Measurements from ENCODE around the gene KIF5A. TPM values are rescaled to one million over a fixed set of nuclear protein-coding genes. Genes with fewer than 3 reads are reported as not detected.

The KIF5A gene
- total RNA-seq, 1 donor from 2014 or later = 0.14 TPM

DNA sequence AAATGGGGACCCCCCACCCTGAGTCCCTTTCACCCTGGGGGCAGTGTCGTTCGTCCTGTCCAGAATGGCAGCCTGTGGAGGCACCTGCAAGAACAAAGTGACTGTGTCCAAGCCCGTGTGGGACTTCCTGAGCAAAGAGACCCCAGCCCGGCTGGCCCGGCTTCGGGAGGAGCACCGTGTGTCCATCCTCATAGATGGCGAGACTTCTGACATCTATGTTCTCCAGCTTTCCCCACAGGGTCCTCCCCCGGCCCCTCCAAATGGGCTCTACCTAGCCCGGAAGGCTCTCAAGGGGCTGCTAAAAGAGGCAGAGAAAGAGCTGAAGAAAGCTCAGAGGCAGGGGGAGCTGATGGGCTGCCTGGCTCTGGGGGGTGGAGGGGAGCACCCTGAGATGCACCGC is 57.0 kb downstream of the KIF5A start:
- no peak overlapping the region for H3K4me3 ChIP-seq
- DNase-seq = no peak
- no peak for ATAC-seq
- no peak overlapping the region for H3K27ac ChIP-seq
- peaks cover 1% of the 10 kb centered on the region for H3K27me3 ChIP-seq
- H3K4me1 ChIP-seq = peaks cover 21% of the 10 kb centered on the region
- TF ChIP-seq CTCF (IDR thresholded peaks at IDR 0.05) = no peak
- H3K9me3 ChIP-seq = no peaks in the 10 kb centered on the region
- H3K36me3 ChIP-seq = peaks cover 7% of the 10 kb centered on the region
- intact Hi-C loops (cut with DNase I) = no loop called here

DNA sequence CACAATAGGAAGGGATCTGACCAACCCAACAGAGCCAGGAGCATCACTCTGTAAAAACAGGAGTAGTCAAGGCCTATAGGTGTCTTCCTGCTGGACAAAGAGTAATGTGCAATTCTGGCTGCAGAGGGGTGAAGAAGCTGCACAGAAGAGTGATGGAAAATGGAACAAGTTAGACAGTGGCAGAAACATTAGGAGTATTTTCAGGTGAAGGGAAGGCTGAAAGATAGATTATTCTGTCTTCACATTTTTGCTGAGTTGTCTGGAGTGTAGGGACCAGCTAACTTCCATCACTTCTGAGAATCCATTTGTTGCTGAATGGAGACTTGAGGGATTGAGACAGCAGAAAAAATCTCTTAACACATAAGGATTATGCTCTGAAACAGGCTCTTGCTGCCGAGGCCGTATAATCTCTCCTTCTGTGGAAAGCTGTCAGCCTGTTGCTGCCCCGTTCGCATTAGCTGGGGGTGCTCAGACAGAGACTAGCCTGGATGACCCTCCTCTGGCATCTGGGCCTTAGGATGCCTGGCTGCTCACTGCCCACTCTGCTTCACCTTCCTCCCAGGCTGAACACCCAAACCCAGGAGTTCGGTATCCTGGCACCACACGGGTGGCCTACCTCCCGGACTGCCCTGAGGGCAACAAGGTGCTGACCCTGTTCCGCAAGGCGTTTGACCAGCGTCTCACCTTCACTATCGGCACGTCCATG is 58.3 kb downstream of the KIF5A start:
- no peaks in the 10 kb centered on the region for H3K36me3 ChIP-seq
- H3K27me3 ChIP-seq = peaks cover 14% of the 10 kb centered on the region
- DNase-seq = no peak
- intact Hi-C loops (cut with DNase I) = no loop called here
- H3K4me1 ChIP-seq = peaks cover 21% of the 10 kb centered on the region
- H3K4me3 ChIP-seq = no peak overlapping the region
- TF ChIP-seq CTCF (IDR thresholded peaks at IDR 0.05) = no peak
- no peaks in the 10 kb centered on the region for H3K9me3 ChIP-seq
- no peak overlapping the region for H3K27ac ChIP-seq
- no peak for ATAC-seq

- peak overlapping the region; percentile 73 for H3K27ac ChIP-seq
- peak overlapping the region; percentile 62 for H3K4me3 ChIP-seq
- H3K9me3 ChIP-seq = no peaks in the 10 kb centered on the region
- H3K36me3 ChIP-seq = no peaks in the 10 kb centered on the region
- intact Hi-C loops (cut with DNase I) = no loop called here
- no peak for TF ChIP-seq CTCF (IDR thresholded peaks at IDR 0.05)
- H3K4me1 ChIP-seq = peaks cover 19% of the 10 kb centered on the region
- ATAC-seq = no peak
- no peak for DNase-seq
- H3K27me3 ChIP-seq = peaks cover 14% of the 10 kb centered on the region
Measured at GRCh38 chr12:57609101-57609780, 59.4 kb downstream of the KIF5A start.

DNA sequence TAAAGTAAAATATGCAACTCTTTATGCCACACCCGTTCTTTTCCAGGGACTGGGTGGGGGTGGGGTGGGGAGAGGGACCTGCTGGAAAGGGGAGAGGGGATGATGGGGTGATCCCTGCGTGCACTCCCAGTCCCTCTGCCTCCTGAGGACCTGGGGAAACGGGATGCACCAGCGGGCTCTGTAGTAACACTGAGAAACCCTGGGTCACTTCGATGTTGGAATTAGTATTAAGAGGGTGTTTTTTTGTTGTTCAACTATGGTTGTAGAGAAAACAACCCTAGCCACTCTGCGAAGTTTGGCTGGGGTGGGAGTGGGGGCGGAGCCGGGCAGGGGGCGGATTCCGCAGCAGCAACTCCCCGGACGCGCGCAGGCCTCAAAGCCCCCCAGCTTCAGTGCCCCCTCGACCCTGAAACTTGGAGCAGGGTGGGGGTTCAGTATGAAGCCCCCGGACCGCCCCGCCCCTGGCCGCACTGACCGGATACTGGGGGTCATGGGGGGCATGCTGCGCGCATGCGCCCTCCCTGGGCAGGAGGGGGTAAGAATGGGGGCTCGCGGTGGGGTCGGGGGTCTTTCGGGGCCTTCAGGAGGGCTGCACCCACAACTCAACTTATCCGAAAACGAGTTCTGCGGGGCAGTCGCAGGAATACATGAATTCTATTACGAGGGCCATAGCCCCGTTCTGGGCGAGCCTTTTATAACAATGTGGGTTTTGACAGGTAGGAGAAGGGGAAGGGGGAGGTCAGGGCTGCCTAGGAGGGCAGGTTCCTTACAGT is 60.1 kb downstream of the KIF5A start:
- H3K4me3 ChIP-seq = peak overlapping the region; percentile 62
- H3K27ac ChIP-seq = peak overlapping the region; percentile 73
- ATAC-seq = no peak
- H3K4me1 ChIP-seq = peaks cover 19% of the 10 kb centered on the region
- no peak for DNase-seq
- peaks cover 14% of the 10 kb centered on the region for H3K27me3 ChIP-seq
- H3K36me3 ChIP-seq = no peaks in the 10 kb centered on the region
- intact Hi-C loops (cut with DNase I) = no loop called here
- H3K9me3 ChIP-seq = no peaks in the 10 kb centered on the region
- no peak for TF ChIP-seq CTCF (IDR thresholded peaks at IDR 0.05)

- Histone ChIP-seq H3K4me1 (peaks cover 12% of the 10 kb centered on the region), H3K36me3 (no peaks in the 10 kb centered on the region), H3K4me3 (peak overlapping the region; percentile 62), H3K27ac (peak overlapping the region; percentile 73), H3K9me3 (no peaks in the 10 kb centered on the region), H3K27me3 (peaks cover 14% of the 10 kb centered on the region)
- DNase-seq (no peak), ATAC-seq (no peak)
- intact Hi-C loops (cut with DNase I) = no loop called here
- no peak for TF ChIP-seq CTCF (IDR thresholded peaks at IDR 0.05)
Measured at GRCh38 chr12:57610554-57611107, 60.8 kb downstream of the KIF5A start.

All from upper lobe of right lung (tissue), 1 donor.